GM23248 (cell line): ENCODE measurements around the gene MAPK4. TPM values are rescaled to one million over a fixed set of nuclear protein-coding genes. Genes with fewer than 3 reads are reported as not detected.

Source experiments
- DNase-seq: peaks from one replicate; pipeline ENCODE4 v3.0.0-alpha.2; 2015
- H2AFZ ChIP-seq: fragments of 200-600 bp; sonication (generic); 2 replicates; pipeline ENCODE4 v1.6.1; 2016; ENCODE audit warnings: antibody characterized with exemption
- H3F3A ChIP-seq: fragments of 200-600 bp; sonication (generic); 2 replicates; pipeline ENCODE4 v1.6.1; 2016; ENCODE audit warnings: mild to moderate bottlenecking, antibody characterized with exemption, mixed run types; ENCODE audit not compliant: insufficient read depth
- H3K27ac ChIP-seq: fragments of 200-600 bp; sonication (generic); 2 replicates; pipeline ENCODE4 v1.5.1; 2016; ENCODE audit warnings: mild to moderate bottlenecking
- H3K27me3 ChIP-seq: fragments of 200-600 bp; sonication (generic); replicated peaks from 2 replicates; pipeline ENCODE4 v1.6.1; 2016; ENCODE audit warnings: mild to moderate bottlenecking; ENCODE audit not compliant: insufficient read depth
- H3K36me3 ChIP-seq: fragments of 200-600 bp; sonication (generic); 2 replicates; pipeline ENCODE4 v1.6.1; 2016; ENCODE audit warnings: low read depth, mild to moderate bottlenecking
- H3K4me1 ChIP-seq: fragments of 200-600 bp; sonication (generic); 2 replicates; pipeline ENCODE4 v1.6.1; 2016; ENCODE audit warnings: mild to moderate bottlenecking; ENCODE audit not compliant: insufficient read depth
- H3K4me2 ChIP-seq: fragments of 200-600 bp; sonication (generic); one replicate; pipeline ENCODE4 v1.6.1; 2016; ENCODE audit warnings: mild to moderate bottlenecking; ENCODE audit not compliant: unreplicated experiment
- H3K4me3 ChIP-seq: fragments of 200-600 bp; sonication (generic); 2 replicates; pipeline ENCODE4 v1.5.1; 2016; ENCODE audit warnings: mild to moderate bottlenecking
- H3K79me2 ChIP-seq: fragments of 200-600 bp; sonication (generic); 2 replicates; pipeline ENCODE4 v1.6.1; 2016; ENCODE audit warnings: mild to moderate bottlenecking; ENCODE audit not compliant: insufficient read depth
- H3K9ac ChIP-seq: fragments of 200-600 bp; sonication (generic); 2 replicates; pipeline ENCODE4 v1.6.1; 2016; ENCODE audit warnings: mild to moderate bottlenecking
- H3K9me2 ChIP-seq: fragments of 200-600 bp; sonication (generic); 2 replicates; pipeline ENCODE4 v1.6.1; 2016; ENCODE audit warnings: mixed run types, mild to moderate bottlenecking, moderate library complexity; ENCODE audit not compliant: insufficient read depth
- H3K9me3 ChIP-seq: fragments of 200-600 bp; sonication (generic); one replicate; pipeline ENCODE4 v1.6.1; 2017; ENCODE audit warnings: low read depth
- H4K20me1 ChIP-seq: fragments of 200-600 bp; sonication (generic); 2 replicates; pipeline ENCODE4 v1.6.0; 2016; ENCODE audit not compliant: insufficient read depth
- EZH2 ChIP-seq: fragments of 200-600 bp; sonication (generic); IDR thresholded peaks from 2 replicates; pipeline ENCODE4 v1.6.1; 2018; ENCODE audit warnings: antibody characterized with exemption, mild to moderate bottlenecking; ENCODE audit not compliant: insufficient read depth, poor library complexity, severe bottlenecking
- EZH2phosphoT487 ChIP-seq: fragments of 200-600 bp; sonication (generic); IDR thresholded peaks from 2 replicates; pipeline ENCODE4 v1.6.1; 2018; ENCODE audit warnings: antibody characterized with exemption, moderate library complexity, mild to moderate bottlenecking, low read depth; ENCODE audit not compliant: insufficient read depth
- WGBS, 2 experiments: methylation state at CpG; one replicate each; pipeline ENCODE4 v1.1.6; 2015 to 2017; ENCODE audit warnings: low lambda C conversion rate in 2 of 2, low coverage in 1 of 2; ENCODE audit errors: missing lambda C conversion rate in 2 of 2; 5-methylcytosine and 5-hydroxymethylcytosine counted together
- in situ Hi-C: fragments of 300-500 bp; cut with MboI; formaldehyde crosslinking; loops from 2 replicates; pipeline ENCODE4 v1.15.0; 2020
- polyA plus RNA-seq: library from polyadenylated mRNA; unstranded; fragments of >200 nt; fragmentation: Nextera tagmentation; extraction: Ambion mirVana; gene quantifications from 2 replicates; pipeline ENCODE4 v1.2.1, GENCODE V29; 2016
- total RNA-seq: library from RNA; depleted of rRNA; stranded (reverse); fragments of >200 nt; shearing (Covaris generic); gene quantifications from 2 replicates; pipeline ENCODE4 v1.2.3, GENCODE V29; 2014

MAPK4 gene
- total and polyA plus RNA-seq, 2 experiments from 2014 or later, result 0.22 TPM; not detected in 1

DNA sequence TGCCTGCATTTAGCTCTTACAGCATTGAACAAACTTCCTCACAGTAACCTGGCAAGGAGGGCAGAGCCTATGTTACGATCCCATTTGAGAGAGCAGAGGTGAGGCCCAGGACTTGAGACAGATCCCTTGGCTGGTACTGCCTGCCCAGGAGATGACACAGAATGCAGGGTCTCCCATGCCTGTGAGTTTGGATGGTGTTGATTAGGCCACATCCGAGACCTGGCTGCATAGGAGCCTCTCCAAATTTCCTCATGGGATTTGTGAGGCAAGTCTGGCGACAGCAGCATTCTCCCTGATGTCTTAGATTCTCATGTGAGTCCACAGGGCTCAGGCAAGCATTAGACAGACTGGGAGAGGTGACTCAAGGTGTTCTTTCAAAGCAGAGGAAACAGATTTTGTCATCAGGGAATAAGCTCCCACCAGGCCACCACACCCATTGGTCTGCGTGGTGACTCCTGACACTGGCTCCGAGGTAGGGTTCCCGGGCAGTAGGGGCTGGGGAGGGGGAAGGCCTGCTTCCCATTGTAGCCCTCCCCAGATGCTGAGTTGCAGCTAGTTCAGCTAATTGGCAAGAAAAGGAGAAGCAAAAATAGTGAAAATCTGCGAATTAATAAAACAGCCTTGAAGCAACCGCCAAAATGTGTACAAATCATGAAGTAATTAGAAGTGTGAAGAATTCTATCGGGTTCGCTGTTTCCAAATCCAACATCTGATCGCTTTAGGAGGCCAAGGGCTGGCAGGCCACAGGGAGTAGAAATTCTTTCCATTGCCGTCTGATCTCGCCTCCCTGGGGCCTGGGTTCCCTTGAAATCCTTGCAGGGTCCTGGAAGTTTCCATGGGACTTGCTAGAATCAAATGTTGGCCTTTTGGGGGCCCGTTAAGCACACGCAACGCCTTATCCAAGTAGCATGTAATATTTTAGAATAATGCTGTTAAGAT is 68.0 kb downstream of the MAPK4 start:
- Histone ChIP-seq H4K20me1 (no peaks in the 10 kb centered on the region), H3K4me1 (peaks cover 7% of the 10 kb centered on the region), H3K36me3 (no peaks in the 10 kb centered on the region), H2AFZ (no peak overlapping the region), H3K9me3 (no peaks in the 10 kb centered on the region), H3K27me3 (no peaks in the 10 kb centered on the region), H3F3A (no peaks in the 10 kb centered on the region), H3K79me2 (no peaks in the 10 kb centered on the region), H3K27ac (no peak overlapping the region), H3K4me3 (no peak overlapping the region), H3K9ac (no peak overlapping the region), H3K9me2 (no peaks in the 10 kb centered on the region), H3K4me2 (no peak overlapping the region)
- WGBS, 2 experiments, result 12 to 19% methylated on average over 16 of the region's 16 CpGs
- DNase-seq, result no peak
- no peak for TF ChIP-seq EZH2
- no peak for TF ChIP-seq EZH2phosphoT487
- in situ Hi-C loops, result no loop called here

DNA sequence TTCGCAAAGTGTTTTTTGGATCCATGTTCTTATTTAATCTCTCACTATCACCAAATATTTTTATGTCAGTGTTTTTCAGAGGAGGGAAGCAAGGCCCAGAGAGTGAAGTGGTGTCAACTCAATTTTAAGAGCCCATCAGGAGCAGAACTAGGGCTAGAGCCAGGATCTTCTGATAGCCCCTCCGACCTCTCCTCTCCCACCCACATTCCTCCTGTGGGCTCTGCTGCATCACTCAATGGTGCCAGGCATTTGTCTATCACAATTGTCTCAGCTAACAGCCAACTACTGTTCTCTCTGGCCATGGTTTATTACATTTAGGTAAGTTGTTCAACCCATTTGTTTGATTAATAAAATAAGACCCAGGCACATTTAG is 68.6 kb downstream of the MAPK4 start:
- Histone ChIP-seq H3K27ac (no peak overlapping the region), H3K27me3 (no peaks in the 10 kb centered on the region), H2AFZ (no peak overlapping the region), H3K9ac (no peak overlapping the region), H4K20me1 (no peaks in the 10 kb centered on the region), H3F3A (no peaks in the 10 kb centered on the region), H3K9me3 (no peaks in the 10 kb centered on the region), H3K79me2 (no peaks in the 10 kb centered on the region), H3K4me3 (no peak overlapping the region), H3K4me1 (peaks cover 7% of the 10 kb centered on the region), H3K9me2 (no peaks in the 10 kb centered on the region), H3K4me2 (no peak overlapping the region), H3K36me3 (no peaks in the 10 kb centered on the region)
- in situ Hi-C loops, result no loop called here
- TF ChIP-seq EZH2phosphoT487 (no peak), EZH2 (no peak)
- WGBS, 2 experiments, result 8 to 14% methylated on average over 2 of the region's 2 CpGs
- no peak for DNase-seq

DNA sequence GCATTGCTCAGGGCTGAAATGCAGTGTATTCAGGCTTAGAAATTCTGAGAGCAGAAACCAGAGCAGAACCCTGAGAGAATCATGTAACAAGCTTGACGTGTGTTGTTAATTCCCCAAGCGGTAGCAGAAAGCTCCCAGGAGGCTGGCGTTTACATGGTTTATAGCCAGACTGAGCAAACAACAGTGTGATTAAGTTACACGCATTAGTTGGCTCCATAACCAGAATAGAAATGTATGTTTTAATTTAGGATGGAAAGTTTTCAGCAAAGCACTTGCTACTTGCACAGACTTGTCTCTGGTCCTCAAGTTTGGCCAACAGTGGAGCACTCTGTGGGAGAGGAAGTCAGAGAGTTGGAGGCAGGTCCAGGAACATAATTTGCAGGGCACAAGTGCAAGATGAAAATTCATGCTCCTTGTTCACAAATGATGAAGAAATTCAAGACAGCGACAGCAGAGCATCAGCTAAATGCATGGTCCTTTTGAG is 69.3 kb downstream of the MAPK4 start:
- Histone ChIP-seq H3K9me3 (no peaks in the 10 kb centered on the region), H2AFZ (no peak overlapping the region), H3K36me3 (no peaks in the 10 kb centered on the region), H3K4me1 (peaks cover 7% of the 10 kb centered on the region), H3F3A (no peaks in the 10 kb centered on the region), H3K4me2 (no peak overlapping the region), H3K27ac (no peak overlapping the region), H3K9me2 (no peaks in the 10 kb centered on the region), H4K20me1 (no peaks in the 10 kb centered on the region), H3K9ac (no peak overlapping the region), H3K4me3 (no peak overlapping the region), H3K79me2 (no peaks in the 10 kb centered on the region), H3K27me3 (no peaks in the 10 kb centered on the region)
- no peak for TF ChIP-seq EZH2
- no peak for TF ChIP-seq EZH2phosphoT487
- WGBS, 2 experiments, result 24 to 27% methylated on average over 5 of the region's 5 CpGs
- DNase-seq, result no peak
- in situ Hi-C loops, result no loop called here

DNA sequence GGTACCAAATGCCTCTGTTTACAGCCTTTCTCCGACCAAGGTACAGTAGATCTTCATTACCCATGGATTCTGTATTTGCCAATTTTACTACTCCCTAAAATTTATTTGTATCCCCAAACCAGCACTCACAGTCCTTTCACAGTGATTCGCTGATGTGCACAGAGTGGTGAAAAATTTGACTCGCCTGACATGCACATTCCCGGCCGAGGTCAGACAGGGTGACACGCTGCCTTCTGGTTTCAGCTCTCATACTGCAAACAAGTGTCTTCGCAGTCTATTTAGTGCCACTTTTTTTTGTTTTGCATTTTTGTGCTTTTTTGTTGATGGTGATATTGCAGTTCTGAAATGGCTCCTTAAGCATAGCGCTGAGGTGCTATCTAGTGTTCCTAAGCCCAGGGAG is 71.0 kb downstream of the MAPK4 start:
- H3K79me2 ChIP-seq, result no peaks in the 10 kb centered on the region
- no peaks in the 10 kb centered on the region for H3K27me3 ChIP-seq
- H3F3A ChIP-seq, result no peaks in the 10 kb centered on the region
- no peak overlapping the region for H2AFZ ChIP-seq
- H3K4me1 ChIP-seq, result peaks cover 7% of the 10 kb centered on the region
- no peak overlapping the region for H3K9ac ChIP-seq
- no peak overlapping the region for H3K4me2 ChIP-seq
- DNase-seq, result no peak
- no peaks in the 10 kb centered on the region for H3K9me3 ChIP-seq
- WGBS, 2 experiments, result 72 to 74% methylated on average over 8 of the region's 8 CpGs
- H3K4me3 ChIP-seq, result no peak overlapping the region
- no peak overlapping the region for H3K27ac ChIP-seq
- in situ Hi-C loops, result no loop called here
- H3K36me3 ChIP-seq, result no peaks in the 10 kb centered on the region
- H4K20me1 ChIP-seq, result no peaks in the 10 kb centered on the region
- H3K9me2 ChIP-seq, result no peaks in the 10 kb centered on the region
- TF ChIP-seq EZH2phosphoT487 (no peak), EZH2 (no peak)
